A673 (cell line): ENCODE measurements around the gene ABI3BP.

Experiments
- EZH2 ChIP-seq: fragments of 200-600 bp; sonication (generic); IDR thresholded peaks from 2 replicates; pipeline ENCODE4 v1.6.1; 2017; ENCODE audit warnings: borderline replicate concordance, low read depth, mild to moderate bottlenecking, mixed read lengths, antibody characterized with exemption, low read length; ENCODE audit not compliant: poor library complexity, severe bottlenecking
- TF ChIP-seq, protein P1 (sequence below): fragments of 300-800, 200-600 bp; sonication (generic); conservative IDR thresholded peaks from 2 replicates; pipeline ENCODE4 v1.5.1; 2017; ENCODE audit warnings: low read depth, mild to moderate bottlenecking, antibody characterized with exemption, low read length, moderate library complexity, mixed read lengths

DNA sequence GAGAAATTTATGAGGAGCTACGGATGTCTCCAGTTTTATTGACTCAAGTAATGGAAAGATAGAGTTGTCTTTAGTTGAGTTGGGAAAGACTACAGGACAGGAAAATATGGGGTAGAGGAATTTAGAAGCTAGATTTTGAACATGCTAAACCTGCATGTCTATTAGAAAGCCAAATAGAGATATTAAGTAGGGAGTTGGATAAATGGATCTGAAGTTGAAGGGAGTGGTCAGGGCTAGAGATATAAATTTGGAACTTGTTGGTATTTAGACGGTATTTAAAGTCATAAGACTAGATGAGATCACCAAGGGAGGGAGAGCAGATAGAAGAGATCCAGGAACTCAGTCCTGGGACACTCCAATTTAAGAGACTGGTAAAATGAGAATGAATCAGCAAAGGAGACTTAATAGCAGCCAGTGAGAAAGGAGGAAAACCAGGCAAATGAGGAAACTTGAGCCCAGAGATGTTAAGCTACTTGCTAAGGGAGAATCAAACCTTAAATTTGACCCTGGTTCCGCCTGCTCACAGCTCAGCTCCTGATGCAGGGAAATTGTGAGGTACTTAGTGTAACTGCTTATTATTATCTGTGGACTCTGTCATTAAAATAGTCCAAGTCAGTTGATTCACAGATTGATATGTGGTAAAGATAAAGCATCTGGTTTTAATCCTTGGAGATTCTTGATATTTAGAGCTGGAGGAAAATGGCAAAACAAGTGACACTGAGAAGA, 35.8 kb downstream of the ABI3BP start:
- TF ChIP-seq, protein P1, sequence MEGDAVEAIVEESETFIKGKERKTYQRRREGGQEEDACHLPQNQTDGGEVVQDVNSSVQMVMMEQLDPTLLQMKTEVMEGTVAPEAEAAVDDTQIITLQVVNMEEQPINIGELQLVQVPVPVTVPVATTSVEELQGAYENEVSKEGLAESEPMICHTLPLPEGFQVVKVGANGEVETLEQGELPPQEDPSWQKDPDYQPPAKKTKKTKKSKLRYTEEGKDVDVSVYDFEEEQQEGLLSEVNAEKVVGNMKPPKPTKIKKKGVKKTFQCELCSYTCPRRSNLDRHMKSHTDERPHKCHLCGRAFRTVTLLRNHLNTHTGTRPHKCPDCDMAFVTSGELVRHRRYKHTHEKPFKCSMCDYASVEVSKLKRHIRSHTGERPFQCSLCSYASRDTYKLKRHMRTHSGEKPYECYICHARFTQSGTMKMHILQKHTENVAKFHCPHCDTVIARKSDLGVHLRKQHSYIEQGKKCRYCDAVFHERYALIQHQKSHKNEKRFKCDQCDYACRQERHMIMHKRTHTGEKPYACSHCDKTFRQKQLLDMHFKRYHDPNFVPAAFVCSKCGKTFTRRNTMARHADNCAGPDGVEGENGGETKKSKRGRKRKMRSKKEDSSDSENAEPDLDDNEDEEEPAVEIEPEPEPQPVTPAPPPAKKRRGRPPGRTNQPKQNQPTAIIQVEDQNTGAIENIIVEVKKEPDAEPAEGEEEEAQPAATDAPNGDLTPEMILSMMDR: no peak
- TF ChIP-seq EZH2: no peak
